ENCODE data around the gene MIS12.

GRCh38 chr17:5446786-5447185, 39.6 kb upstream of the MIS12 start:
- TF ChIP-seq CTCF (IDR thresholded peaks at IDR 0.05) (no peak), POLR2A (IDR thresholded peaks at IDR 0.05) (no peak)

All from gastroesophageal sphincter (tissue), 3 donors.